HEK293T (cell line): ENCODE results near the gene NETO2.

Source experiments
- CTCF ChIA-PET: fragments of 350-600 bp; formaldehyde crosslinking; extraction: SDS; loops from one replicate; lab custom pipeline; 2021; ENCODE audit warnings: antibody characterized with exemption, inconsistent platforms; lab: Yijun Ruan, JAX
- POLR2A ChIA-PET: fragments of 350-600 bp; formaldehyde crosslinking; extraction: SDS; loops from one replicate; lab custom pipeline; 2020; ENCODE audit warnings: antibody characterized with exemption, inconsistent platforms; lab: Yijun Ruan, JAX
- DNase-seq: peaks from one replicate; pipeline ENCODE4 v3.0.0; 2012; ENCODE audit warnings: mixed read lengths; ENCODE audit errors: extremely low spot score
- ARNT ChIP-seq: fragments of 450-650 bp; IDR thresholded peaks from 2 replicates; pipeline ENCODE4 v1.6.1; 2017; ENCODE audit warnings: mild to moderate bottlenecking
- BHLHE40 ChIP-seq: fragments of 450-650 bp; IDR thresholded peaks from 2 replicates; pipeline ENCODE4 v1.6.1; 2016; ENCODE audit warnings: mild to moderate bottlenecking, moderate library complexity, borderline replicate concordance
- CTBP1 ChIP-seq: fragments of 450-650 bp; IDR thresholded peaks from 2 replicates; pipeline ENCODE4 v1.6.1; 2016; ENCODE audit warnings: borderline replicate concordance
- ELF4 ChIP-seq: fragments of 450-650 bp; IDR thresholded peaks from 2 replicates; pipeline ENCODE4 v1.6.1; 2017; ENCODE audit warnings: antibody characterized with exemption
- FOXA1 ChIP-seq: fragments of 450-650 bp; IDR thresholded peaks from 2 replicates; pipeline ENCODE4 v1.6.1; 2016; ENCODE audit warnings: mild to moderate bottlenecking
- FOXK2 ChIP-seq: fragments of 450-650 bp; IDR thresholded peaks from 2 replicates; pipeline ENCODE4 v1.6.1; 2016; ENCODE audit warnings: mild to moderate bottlenecking
- FOXM1 ChIP-seq: fragments of 450-650 bp; IDR thresholded peaks from 2 replicates; pipeline ENCODE4 v1.6.1; 2017; ENCODE audit warnings: mild to moderate bottlenecking, borderline replicate concordance
- HDGF ChIP-seq: fragments of 450-650 bp; IDR thresholded peaks from 2 replicates; pipeline ENCODE4 v1.6.1; 2017; ENCODE audit warnings: antibody characterized with exemption, borderline replicate concordance
- L3MBTL2 ChIP-seq: fragments of 450-650 bp; conservative IDR thresholded peaks from 2 replicates; pipeline ENCODE4 v1.6.1; 2016; ENCODE audit warnings: mild to moderate bottlenecking
- LEF1 ChIP-seq: fragments of 450-650 bp; IDR thresholded peaks from 2 replicates; pipeline ENCODE4 v1.6.1; 2017; ENCODE audit warnings: mild to moderate bottlenecking, borderline replicate concordance
- NFRKB ChIP-seq: fragments of 450-650 bp; IDR thresholded peaks from 2 replicates; pipeline ENCODE4 v1.6.1; 2016; ENCODE audit warnings: mild to moderate bottlenecking, moderate library complexity
- SP1 ChIP-seq: fragments of 450-650 bp; IDR thresholded peaks from 2 replicates; pipeline ENCODE4 v1.6.1; 2017
- TARDBP ChIP-seq: fragments of 450-650 bp; IDR thresholded peaks from 2 replicates; pipeline ENCODE4 v1.6.1; 2016
- ZNF384 ChIP-seq: fragments of 450-650 bp; IDR thresholded peaks from 2 replicates; pipeline ENCODE4 v1.6.1; 2016
- TF ChIP-seq, protein P1 (sequence below): fragments of 450-650 bp; IDR thresholded peaks from 2 replicates; pipeline ENCODE4 v1.6.1; 2016

NETO2 gene

DNA sequence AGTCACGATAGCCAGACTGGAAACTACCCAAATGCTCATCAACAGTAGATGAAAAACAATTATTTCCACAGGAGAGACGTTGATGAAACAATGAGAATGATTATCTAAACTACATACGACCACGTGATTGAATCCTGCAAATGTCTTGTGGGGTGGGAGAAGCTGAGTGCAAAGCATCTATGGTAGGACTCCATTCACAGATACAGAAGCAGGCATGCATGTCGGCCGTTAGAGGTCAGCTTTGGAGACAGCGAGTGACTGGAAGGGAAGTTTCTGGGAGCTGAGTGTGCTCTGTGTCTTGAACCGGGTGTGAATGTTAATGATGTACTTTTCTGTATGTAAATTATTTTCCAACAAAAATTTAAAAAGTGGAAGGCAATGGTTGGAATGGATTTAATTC lies 98.7 kb downstream of the NETO2 start:
- CTCF ChIA-PET, result no interaction called here
- TF ChIP-seq HDGF, result no peak
- TF ChIP-seq L3MBTL2, result no peak
- no peak for TF ChIP-seq ELF4
- no peak for TF ChIP-seq FOXM1
- TF ChIP-seq TARDBP, result no peak
- no peak for TF ChIP-seq NFRKB
- TF ChIP-seq FOXA1, result no peak
- no peak for TF ChIP-seq SP1
- POLR2A ChIA-PET, result no interaction called here
- DNase-seq, result no peak

DNA sequence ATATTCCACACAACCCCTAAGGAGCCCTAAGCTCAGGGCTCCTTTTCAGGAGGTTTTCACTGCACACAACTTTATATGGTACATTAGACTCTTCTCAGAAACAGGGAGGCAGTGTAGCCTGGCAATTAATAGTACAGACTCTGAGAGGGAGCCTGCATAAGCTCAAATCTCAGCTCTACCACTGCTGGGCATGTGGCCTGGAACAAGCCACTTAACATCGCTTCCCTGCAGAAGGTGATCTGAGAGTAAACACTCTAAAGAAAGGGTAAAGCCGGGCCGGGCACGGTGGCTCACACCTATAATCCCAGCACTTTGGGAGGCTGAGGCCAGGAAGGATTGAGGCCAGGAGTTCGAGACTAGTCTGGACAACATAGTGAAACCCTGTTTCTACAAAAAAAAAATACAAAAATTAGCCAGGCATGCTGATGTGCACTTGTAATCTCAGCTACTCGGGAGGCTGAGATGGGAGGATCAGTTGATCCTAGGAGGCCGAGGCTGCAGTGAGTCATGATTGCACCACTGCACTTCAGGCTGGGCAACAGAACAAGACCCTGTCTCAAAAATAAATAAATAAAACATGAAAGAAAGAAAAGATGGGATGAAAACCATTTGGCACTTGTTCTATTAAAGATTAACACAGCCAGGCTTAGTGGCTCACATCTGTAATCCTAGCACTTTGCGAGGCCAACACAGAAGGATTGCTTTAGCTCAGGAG lies 99.6 kb downstream of the NETO2 start:
- CTCF ChIA-PET, result no interaction called here
- no peak for DNase-seq
- POLR2A ChIA-PET, result no interaction called here
- TF ChIP-seq BHLHE40 (no peak), L3MBTL2 (no peak), ARNT (no peak), SP1 (no peak), ZNF384 (no peak)
- TF ChIP-seq, protein P1, sequence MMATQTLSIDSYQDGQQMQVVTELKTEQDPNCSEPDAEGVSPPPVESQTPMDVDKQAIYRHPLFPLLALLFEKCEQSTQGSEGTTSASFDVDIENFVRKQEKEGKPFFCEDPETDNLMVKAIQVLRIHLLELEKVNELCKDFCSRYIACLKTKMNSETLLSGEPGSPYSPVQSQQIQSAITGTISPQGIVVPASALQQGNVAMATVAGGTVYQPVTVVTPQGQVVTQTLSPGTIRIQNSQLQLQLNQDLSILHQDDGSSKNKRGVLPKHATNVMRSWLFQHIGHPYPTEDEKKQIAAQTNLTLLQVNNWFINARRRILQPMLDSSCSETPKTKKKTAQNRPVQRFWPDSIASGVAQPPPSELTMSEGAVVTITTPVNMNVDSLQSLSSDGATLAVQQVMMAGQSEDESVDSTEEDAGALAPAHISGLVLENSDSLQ, result no peak

DNA sequence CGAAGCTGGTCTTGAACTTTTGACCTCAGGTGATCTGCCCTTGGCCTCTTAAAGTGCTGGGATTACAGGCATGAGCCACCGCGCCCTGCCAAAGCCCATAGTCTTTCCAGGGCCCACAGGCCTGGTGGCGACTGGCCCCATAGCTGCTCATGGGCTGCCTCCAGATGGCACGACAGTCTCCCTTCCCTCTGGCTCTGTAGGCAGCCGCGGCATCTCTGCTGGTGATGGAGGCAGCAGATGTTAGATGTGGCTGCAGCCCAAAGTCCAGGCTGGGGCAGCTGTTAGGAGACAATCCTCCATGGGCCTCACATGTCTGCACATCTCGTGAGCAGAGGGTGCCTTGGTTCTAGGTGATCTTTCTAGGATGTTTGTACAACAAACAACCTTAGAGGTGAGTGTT lies 100.5 kb downstream of the NETO2 start:
- TF ChIP-seq NFRKB (no peak), SP1 (no peak), FOXM1 (no peak), HDGF (no peak), ARNT (no peak), CTBP1 (no peak), FOXA1 (no peak), FOXK2 (no peak), LEF1 (no peak), TARDBP (no peak), BHLHE40 (no peak)
- CTCF ChIA-PET, result interaction anchor here (0.6 kb wide), 1 partner anchor 186 kb away, joined by 6 read pairs; no protein-coding TSS in a partner anchor
- no peak for DNase-seq
- POLR2A ChIA-PET, result no interaction called here

DNA sequence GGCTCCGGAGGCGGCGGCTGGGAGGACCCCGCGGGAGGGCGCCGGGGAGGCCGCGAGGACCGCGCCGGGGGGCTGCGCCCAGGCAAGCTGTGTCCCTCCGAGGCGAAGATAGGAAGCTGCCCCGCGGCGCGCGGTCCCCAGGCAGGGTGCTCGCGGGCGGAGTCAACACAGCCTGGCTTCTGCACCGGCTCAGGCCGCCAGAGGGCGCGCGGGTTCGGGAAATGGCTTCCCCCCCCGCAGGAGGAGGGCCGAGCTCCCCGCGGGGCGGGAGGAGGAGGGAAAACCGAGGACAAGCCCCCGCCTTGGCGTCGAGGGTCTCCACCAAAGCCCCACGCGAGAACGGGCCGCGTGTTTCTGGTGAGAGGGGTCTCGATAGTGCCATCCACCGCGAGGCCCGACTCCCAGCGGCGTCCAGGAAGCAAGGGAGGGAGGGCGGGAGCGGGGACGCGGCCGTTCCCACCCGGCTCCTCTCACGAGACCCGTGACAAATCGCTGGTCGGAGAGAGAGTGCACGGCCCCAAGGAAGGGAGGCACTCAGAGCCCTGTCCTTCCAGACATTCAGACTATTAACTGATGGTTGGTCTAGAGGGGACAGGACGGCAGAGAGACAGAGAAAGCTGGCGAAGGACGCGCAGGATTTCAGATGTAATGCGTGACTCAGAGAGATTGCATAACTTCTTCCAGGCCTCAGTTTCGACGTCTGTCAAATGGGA lies 105.8 kb downstream of the NETO2 start:
- POLR2A ChIA-PET, result interaction anchor here (0.8 to 1.0 kb wide), 4 partner anchors 9 to 1127 kb away, joined by 3 to 4 read pairs (median 4); partner anchors contain the start of gene DNAJA2

DNA sequence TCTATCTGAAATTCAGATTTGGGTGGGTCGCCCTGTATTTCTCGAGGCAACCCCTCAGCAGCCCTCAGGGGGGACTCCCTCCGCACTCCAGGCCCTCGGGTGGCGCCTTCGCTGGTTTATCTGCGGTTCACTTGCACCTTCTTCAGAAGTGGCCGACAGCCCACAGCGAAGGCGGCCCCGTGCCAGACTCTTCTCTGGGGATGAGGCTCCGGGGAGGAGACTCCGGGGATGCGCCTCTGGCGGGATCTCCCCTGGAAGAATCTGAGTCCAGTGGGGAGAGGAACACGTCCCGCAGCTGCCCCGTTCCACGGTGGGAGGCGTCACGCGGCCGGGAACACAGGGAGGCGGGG lies 106.4 kb downstream of the NETO2 start:
- no peak for TF ChIP-seq FOXA1
- no peak for TF ChIP-seq ELF4
- TF ChIP-seq ARNT, result no peak
- no peak for TF ChIP-seq ZNF384
- TF ChIP-seq FOXM1, result no peak
- no peak for TF ChIP-seq TARDBP
- no peak for TF ChIP-seq LEF1
- TF ChIP-seq L3MBTL2, result no peak
- TF ChIP-seq SP1, result no peak
- peak; percentile 42 for DNase-seq
- ChIA-PET CTCF (interaction anchor here (0.9 to 1.5 kb wide), 3 partner anchors 9 to 23 kb away, joined by 3 to 9 read pairs (median 3); no protein-coding TSS in a partner anchor), POLR2A (interaction anchor here (0.8 to 1.0 kb wide), 4 partner anchors 9 to 1127 kb away, joined by 3 to 4 read pairs (median 4); partner anchors contain the start of gene DNAJA2)

More for the DNA sequence above, 105.8 kb downstream of the NETO2 start:
- DNase-seq, result peak; percentile 92
- TF ChIP-seq L3MBTL2 (peak; percentile 76), BHLHE40 (no peak), CTBP1 (no peak)
- TF ChIP-seq, protein P1, result no peak
- CTCF ChIA-PET, result interaction anchor here (0.5 to 1.5 kb wide), 6 partner anchors 9 to 1075 kb away, joined by 3 to 9 read pairs (median 4); no protein-coding TSS in a partner anchor

DNA sequence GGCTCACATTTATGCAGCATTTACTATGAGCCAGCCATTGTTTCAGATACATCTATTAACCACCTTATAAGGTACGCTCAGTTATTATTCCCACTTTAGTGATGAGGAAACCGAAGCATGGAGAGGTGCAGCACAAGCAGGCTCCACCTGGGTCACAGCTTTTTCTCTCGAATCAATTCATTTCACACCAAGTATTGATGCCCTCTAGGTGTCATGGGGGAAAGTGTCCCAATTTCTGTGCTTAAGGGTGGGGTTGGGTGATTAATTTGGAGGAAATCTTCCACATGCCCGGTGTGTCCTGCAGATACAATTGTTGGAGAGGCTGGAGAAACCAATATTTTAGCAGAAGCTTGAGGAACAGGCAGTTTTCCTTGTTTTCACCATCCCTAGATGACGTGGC lies 107.5 kb downstream of the NETO2 start:
- DNase-seq, result no peak
- TF ChIP-seq TARDBP, result no peak
- CTCF ChIA-PET, result interaction anchor here (0.6 to 0.7 kb wide), 2 partner anchors 49 to 1581 kb away, joined by 3 read pairs; no protein-coding TSS in a partner anchor
- POLR2A ChIA-PET, result no interaction called here

DNA sequence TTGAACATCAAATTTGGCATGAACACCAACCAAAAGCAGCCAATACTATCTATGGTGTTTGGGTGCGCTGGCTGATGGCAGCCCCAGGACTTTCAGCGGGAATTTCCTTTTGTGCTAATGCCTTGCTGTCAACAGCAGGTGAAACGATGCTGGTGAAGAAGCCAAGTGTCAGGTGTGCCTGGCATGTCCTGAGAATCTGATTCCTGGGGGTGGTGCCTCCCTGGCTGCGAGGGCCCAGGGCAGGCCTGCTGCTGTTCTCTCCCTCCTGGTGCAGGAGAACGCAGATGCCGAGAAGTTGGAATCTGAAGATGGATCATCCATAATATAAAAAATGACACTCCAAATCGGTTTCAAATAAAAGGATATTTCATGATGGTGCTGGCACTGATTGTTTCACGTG lies 108.3 kb downstream of the NETO2 start:
- ChIA-PET CTCF (no interaction called here), POLR2A (no interaction called here)
- TF ChIP-seq SP1 (no peak), CTBP1 (no peak), L3MBTL2 (no peak), ARNT (no peak), ELF4 (no peak)
- DNase-seq, result no peak
